Astrocyte (in vitro differentiated cells and primary cell): ENCODE data around the gene SLC9B1.

ENCODE experiments used
- EZH2 ChIP-seq: IDR thresholded peaks from 2 replicates; pipeline ENCODE4 v1.6.1; 2012; ENCODE audit warnings: mild to moderate bottlenecking, low read length, inconsistent platforms; ENCODE audit not compliant: insufficient read depth
- TF ChIP-seq, protein P1 (sequence below): IDR thresholded peaks from 2 replicates; pipeline ENCODE4 v1.5.1; 2011; ENCODE audit warnings: low read depth, mild to moderate bottlenecking, inconsistent platforms, low read length, moderate library complexity; ENCODE audit not compliant: insufficient read depth

DNA sequence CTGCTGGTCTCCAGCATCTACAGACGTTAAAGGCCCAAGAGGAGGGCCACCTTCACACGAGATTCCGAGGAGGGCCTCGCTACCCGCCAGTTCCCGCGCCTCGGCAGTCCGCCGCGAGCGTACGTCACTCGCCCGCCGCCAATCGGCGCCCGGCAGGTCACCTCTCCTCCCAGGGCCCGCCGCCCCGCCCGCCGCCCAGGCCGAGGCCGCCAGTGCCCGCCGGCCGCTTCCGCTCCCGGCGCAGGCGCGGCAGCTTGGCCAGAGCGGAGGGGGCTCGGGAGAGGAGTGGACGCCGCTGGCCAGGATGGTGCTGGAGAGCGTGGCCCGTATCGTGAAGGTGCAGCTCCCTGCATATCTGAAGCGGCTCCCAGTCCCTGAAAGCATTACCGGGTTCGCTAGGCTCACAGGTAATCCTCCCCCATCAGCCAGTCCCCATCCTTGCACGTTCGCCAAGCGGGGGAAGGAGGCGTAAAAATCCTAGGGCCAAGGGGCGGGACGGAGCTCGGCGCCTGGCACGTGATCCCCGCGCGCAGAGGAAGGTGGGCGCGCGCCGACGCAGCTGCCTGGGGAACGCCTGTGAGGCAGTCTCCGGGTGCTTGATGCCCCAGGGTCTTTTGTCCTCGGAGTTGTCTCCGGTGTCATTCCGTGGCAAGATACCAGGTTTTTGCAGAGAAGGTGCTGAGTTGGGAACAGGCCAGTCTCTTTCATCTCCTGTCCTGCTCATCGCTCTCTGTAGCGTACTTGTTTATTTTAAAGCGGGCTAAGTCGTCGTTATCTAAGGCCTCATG lies 150.5 kb downstream of the SLC9B1 start, which contains the start of gene CISD2:
- TF ChIP-seq, protein P1, sequence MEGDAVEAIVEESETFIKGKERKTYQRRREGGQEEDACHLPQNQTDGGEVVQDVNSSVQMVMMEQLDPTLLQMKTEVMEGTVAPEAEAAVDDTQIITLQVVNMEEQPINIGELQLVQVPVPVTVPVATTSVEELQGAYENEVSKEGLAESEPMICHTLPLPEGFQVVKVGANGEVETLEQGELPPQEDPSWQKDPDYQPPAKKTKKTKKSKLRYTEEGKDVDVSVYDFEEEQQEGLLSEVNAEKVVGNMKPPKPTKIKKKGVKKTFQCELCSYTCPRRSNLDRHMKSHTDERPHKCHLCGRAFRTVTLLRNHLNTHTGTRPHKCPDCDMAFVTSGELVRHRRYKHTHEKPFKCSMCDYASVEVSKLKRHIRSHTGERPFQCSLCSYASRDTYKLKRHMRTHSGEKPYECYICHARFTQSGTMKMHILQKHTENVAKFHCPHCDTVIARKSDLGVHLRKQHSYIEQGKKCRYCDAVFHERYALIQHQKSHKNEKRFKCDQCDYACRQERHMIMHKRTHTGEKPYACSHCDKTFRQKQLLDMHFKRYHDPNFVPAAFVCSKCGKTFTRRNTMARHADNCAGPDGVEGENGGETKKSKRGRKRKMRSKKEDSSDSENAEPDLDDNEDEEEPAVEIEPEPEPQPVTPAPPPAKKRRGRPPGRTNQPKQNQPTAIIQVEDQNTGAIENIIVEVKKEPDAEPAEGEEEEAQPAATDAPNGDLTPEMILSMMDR = no peak
- TF ChIP-seq EZH2 = no peak
